ENCODE measurements around the gene TMEM221. TPM values are rescaled to one million over a fixed set of nuclear protein-coding genes. Genes with fewer than 3 reads are reported as not detected.

The TMEM221 gene
- total and polyA plus RNA-seq, 10 donors = 0.03 to 0.20 TPM; not detected in 8

- 84 to 99% (median 93%) methylated on average over 6 of the region's 6 CpGs for WGBS, 5 donors
- no peaks in the 10 kb centered on the region for H3K36me3 ChIP-seq
- H3K4me3 ChIP-seq = no peak overlapping the region
- H3K9me3 ChIP-seq = no peaks in the 10 kb centered on the region
- TF ChIP-seq POLR2A (IDR thresholded peaks at IDR 0.05) = no peak
- TF ChIP-seq POLR2AphosphoS5 (IDR thresholded peaks at IDR 0.05) = no peak
- TF ChIP-seq CTCF (IDR thresholded peaks at IDR 0.05 in 8 of 11, conservative IDR thresholded peaks at IDR 0.05 in 3 of 11) = no peak
- H3K27me3 ChIP-seq (replicated peaks in 1 of 7) = no peaks in the 10 kb centered on the region
- intact Hi-C loops (cut with DNase I; ENCODE audit: low total_unique reads) = no loop called here
- no peak for DNase-seq
- H3K4me1 ChIP-seq = peaks cover 4 to 53% (median 27%) of the 10 kb centered on the region in 6 donors
- no peak overlapping the region for H3K27ac ChIP-seq
Observed at GRCh38 chr19:17484520-17485185, 36.2 kb upstream of the TMEM221 start.

- DNase-seq = no peak
- 86 to 92% (median 90%) methylated on average over 10 of the region's 10 CpGs for WGBS, 5 donors
- Histone ChIP-seq H3K4me1 (peaks cover 2 to 48% (median 17%) of the 10 kb centered on the region in 6 donors), H3K27me3 (replicated peaks in 1 of 7) (no peaks in the 10 kb centered on the region), H3K27ac (no peak overlapping the region), H3K36me3 (no peaks in the 10 kb centered on the region), H3K9me3 (no peaks in the 10 kb centered on the region), H3K4me3 (no peak overlapping the region)
- intact Hi-C loops (cut with DNase I; ENCODE audit: low total_unique reads) = no loop called here
- TF ChIP-seq CTCF (IDR thresholded peaks at IDR 0.05 in 8 of 11, conservative IDR thresholded peaks at IDR 0.05 in 3 of 11) = no peak
Observed at GRCh38 chr19:17483605-17484002, 35.1 kb upstream of the TMEM221 start.

GRCh38 chr19:17482877-17483604 is 34.6 kb upstream of the TMEM221 start:
- no peak overlapping the region for H3K4me3 ChIP-seq
- 77 to 91% (median 84%) methylated on average over 3 of the region's 3 CpGs for WGBS, 5 donors

More at GRCh38 chr19:17482877-17483604, 34.6 kb upstream of the TMEM221 start:
- intact Hi-C loops (cut with DNase I; ENCODE audit: low total_unique reads) = no loop called here
- Histone ChIP-seq H3K27ac (no peak overlapping the region), H3K36me3 (no peaks in the 10 kb centered on the region), H3K9me3 (no peaks in the 10 kb centered on the region), H3K27me3 (replicated peaks in 1 of 7) (no peaks in the 10 kb centered on the region), H3K4me1 (peaks cover 0 to 42% (median 12%) of the 10 kb centered on the region in 6 donors)
- no peak for DNase-seq
- TF ChIP-seq CTCF (IDR thresholded peaks at IDR 0.05 in 8 of 11, conservative IDR thresholded peaks at IDR 0.05 in 3 of 11) (no peak), POLR2AphosphoS5 (IDR thresholded peaks at IDR 0.05) (no peak), POLR2A (IDR thresholded peaks at IDR 0.05) (no peak)

Data from spleen (tissue), 11 donors.